ENCODE results near the gene UVRAG. TPM values are rescaled to one million over a fixed set of nuclear protein-coding genes. Genes with fewer than 3 reads are reported as not detected.
"Not testable (repeated sequence)": the region's sequence is repeated elsewhere in the genome, so short reads cannot be mapped to it uniquely, and the experiment has no call there.

Gene UVRAG
- total RNA-seq, 1 experiment from 2014 or later, result 52.7 TPM

DNA sequence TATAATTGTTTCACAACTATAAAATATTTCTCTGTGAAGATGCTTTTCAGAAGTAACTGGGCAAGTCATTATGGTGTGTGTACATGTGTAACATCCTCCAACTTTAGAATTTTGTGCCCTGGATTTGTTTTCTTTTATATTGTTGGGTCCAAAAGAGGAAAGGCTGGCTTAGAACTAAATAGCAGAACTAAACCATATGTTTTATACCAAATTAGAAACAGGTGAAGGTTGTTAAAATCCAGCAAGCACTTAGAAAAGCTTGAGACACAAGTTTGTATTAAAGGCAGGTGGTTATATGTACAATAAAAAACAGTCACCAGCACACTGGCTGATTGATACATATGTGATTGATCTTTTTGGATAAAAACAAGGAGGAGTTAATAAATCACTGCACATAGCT is 232.8 kb downstream of the UVRAG start:
- Histone ChIP-seq H3K9me3 (ENCODE audit: low read length) (peaks cover 10% of the 10 kb centered on the region), H3K9me2 (replicated peaks; ENCODE audit: insufficient read depth, low read length) (no peaks in the 10 kb centered on the region), H3K4me3 (ENCODE audit: low read length) (no peak overlapping the region), H3K27ac (ENCODE audit: low read length) (no peak overlapping the region), H4K20me1 (ENCODE audit: insufficient read depth, low read depth, low read length) (no peaks in the 10 kb centered on the region), H2AFZ (ENCODE audit: low read length) (no peak overlapping the region), H3K79me2 (ENCODE audit: low read length) (peaks cover 20% of the 10 kb centered on the region), H3K27me3 (ENCODE audit: low read length) (no peaks in the 10 kb centered on the region), H3K4me1 (ENCODE audit: low read length) (no peaks in the 10 kb centered on the region), H3K4me2 (ENCODE audit: low read depth, low read length, poor library complexity, severe bottlenecking) (no peak overlapping the region), H3K9ac (ENCODE audit: low read length) (no peak overlapping the region), H3K36me3 (ENCODE audit: insufficient read depth, low read length) (peaks cover 9% of the 10 kb centered on the region)
- no peak for DNase-seq

DNA sequence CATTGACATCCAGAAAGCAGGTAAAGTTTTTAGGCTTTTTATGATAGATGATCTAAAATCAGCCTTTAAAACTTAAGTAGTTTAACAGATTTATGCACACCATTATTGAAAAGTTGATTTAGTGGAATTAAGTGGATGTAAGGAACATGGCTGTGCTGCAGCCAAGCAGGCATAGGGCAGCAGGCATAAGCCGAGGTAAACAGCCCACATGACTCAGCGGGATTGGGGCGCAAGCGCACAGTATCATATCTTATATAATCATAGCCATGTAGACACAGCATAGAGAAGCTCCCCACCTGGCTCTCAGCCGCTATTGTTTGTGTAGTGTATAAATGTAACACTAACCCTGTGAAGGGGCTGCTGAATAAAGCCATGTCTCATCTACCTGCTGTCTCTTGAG is 233.8 kb downstream of the UVRAG start:
- no peaks in the 10 kb centered on the region for H3K9me2 ChIP-seq (replicated peaks; ENCODE audit: insufficient read depth, low read length)
- peaks cover 10% of the 10 kb centered on the region for H3K9me3 ChIP-seq (ENCODE audit: low read length)
- H3K9ac ChIP-seq (ENCODE audit: low read length), result no peak overlapping the region
- H3K4me1 ChIP-seq (ENCODE audit: low read length), result no peaks in the 10 kb centered on the region
- H4K20me1 ChIP-seq (ENCODE audit: insufficient read depth, low read depth, low read length), result no peaks in the 10 kb centered on the region
- H2AFZ ChIP-seq (ENCODE audit: low read length), result no peak overlapping the region
- no peak overlapping the region for H3K27ac ChIP-seq (ENCODE audit: low read length)
- DNase-seq, result peak; percentile 61
- peaks cover 20% of the 10 kb centered on the region for H3K79me2 ChIP-seq (ENCODE audit: low read length)
- H3K4me2 ChIP-seq (ENCODE audit: low read depth, low read length, poor library complexity, severe bottlenecking), result no peak overlapping the region
- H3K36me3 ChIP-seq (ENCODE audit: insufficient read depth, low read length), result peaks cover 9% of the 10 kb centered on the region
- no peaks in the 10 kb centered on the region for H3K27me3 ChIP-seq (ENCODE audit: low read length)
- H3K4me3 ChIP-seq (ENCODE audit: low read length), result no peak overlapping the region

- Histone ChIP-seq H3K4me3 (ENCODE audit: low read length) (no peak overlapping the region), H3K9me3 (ENCODE audit: low read length) (peaks cover 10% of the 10 kb centered on the region), H3K36me3 (ENCODE audit: insufficient read depth, low read length) (peaks cover 9% of the 10 kb centered on the region), H3K4me2 (ENCODE audit: low read depth, low read length, poor library complexity, severe bottlenecking) (no peak overlapping the region), H2AFZ (ENCODE audit: low read length) (no peak overlapping the region), H3K9ac (ENCODE audit: low read length) (no peak overlapping the region), H3K27ac (ENCODE audit: low read length) (no peak overlapping the region), H3K79me2 (ENCODE audit: low read length) (peaks cover 23% of the 10 kb centered on the region), H3K4me1 (ENCODE audit: low read length) (no peaks in the 10 kb centered on the region), H3K9me2 (replicated peaks; ENCODE audit: insufficient read depth, low read length) (no peaks in the 10 kb centered on the region), H4K20me1 (ENCODE audit: insufficient read depth, low read depth, low read length) (no peaks in the 10 kb centered on the region), H3K27me3 (ENCODE audit: low read length) (no peaks in the 10 kb centered on the region)
- DNase-seq, result no peak
These were observed 234.5 kb downstream of the UVRAG start for GRCh38 chr11:76049511-76049910.

DNA sequence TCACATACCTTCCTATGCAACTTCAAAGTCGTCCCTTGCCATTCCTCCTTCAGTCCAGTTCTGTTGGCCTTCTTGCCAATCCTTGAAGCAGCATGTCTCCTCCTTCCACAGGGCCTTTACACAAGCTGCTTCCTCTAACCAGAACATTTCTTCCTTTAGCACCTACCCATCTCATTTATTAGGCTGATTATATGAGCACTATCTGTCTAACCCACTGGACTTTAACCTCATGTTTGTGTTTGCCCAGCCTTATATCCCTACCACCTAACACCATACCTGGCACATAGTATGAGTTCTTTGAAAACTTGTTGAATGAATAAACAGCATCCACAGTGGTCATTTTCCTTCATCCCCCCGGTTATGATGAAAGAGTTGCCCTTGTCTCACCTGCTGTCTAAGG is 236.9 kb downstream of the UVRAG start:
- Histone ChIP-seq H3K27ac (ENCODE audit: low read length) (no peak overlapping the region), H3K9me3 (ENCODE audit: low read length) (peaks cover 10% of the 10 kb centered on the region), H2AFZ (ENCODE audit: low read length) (no peak overlapping the region), H4K20me1 (ENCODE audit: insufficient read depth, low read depth, low read length) (no peaks in the 10 kb centered on the region), H3K36me3 (ENCODE audit: insufficient read depth, low read length) (peaks cover 9% of the 10 kb centered on the region), H3K9ac (ENCODE audit: low read length) (no peak overlapping the region), H3K4me2 (ENCODE audit: low read depth, low read length, poor library complexity, severe bottlenecking) (no peak overlapping the region), H3K79me2 (ENCODE audit: low read length) (peaks cover 33% of the 10 kb centered on the region), H3K4me1 (ENCODE audit: low read length) (no peaks in the 10 kb centered on the region), H3K9me2 (replicated peaks; ENCODE audit: insufficient read depth, low read length) (no peaks in the 10 kb centered on the region), H3K27me3 (ENCODE audit: low read length) (no peaks in the 10 kb centered on the region), H3K4me3 (ENCODE audit: low read length) (no peak overlapping the region)
- no peak for DNase-seq

- Histone ChIP-seq H2AFZ (ENCODE audit: low read length) (no peak overlapping the region), H3K9me3 (ENCODE audit: low read length) (no peaks in the 10 kb centered on the region), H3K79me2 (ENCODE audit: low read length) (peaks cover 41% of the 10 kb centered on the region), H3K4me2 (ENCODE audit: low read depth, low read length, poor library complexity, severe bottlenecking) (no peak overlapping the region), H3K36me3 (ENCODE audit: insufficient read depth, low read length) (no peaks in the 10 kb centered on the region), H4K20me1 (ENCODE audit: insufficient read depth, low read depth, low read length) (no peaks in the 10 kb centered on the region), H3K9me2 (replicated peaks; ENCODE audit: insufficient read depth, low read length) (no peaks in the 10 kb centered on the region), H3K4me1 (ENCODE audit: low read length) (no peaks in the 10 kb centered on the region), H3K27me3 (ENCODE audit: low read length) (no peaks in the 10 kb centered on the region), H3K4me3 (ENCODE audit: low read length) (no peak overlapping the region), H3K27ac (ENCODE audit: low read length) (no peak overlapping the region), H3K9ac (ENCODE audit: low read length) (no peak overlapping the region)
- no peak for DNase-seq
These were observed 239.3 kb downstream of the UVRAG start for GRCh38 chr11:76054330-76054729.

- Histone ChIP-seq H3K4me3 (ENCODE audit: low read length) (no peak overlapping the region), H3K9ac (ENCODE audit: low read length) (no peak overlapping the region), H2AFZ (ENCODE audit: low read length) (no peak overlapping the region), H3K79me2 (ENCODE audit: low read length) (peaks cover 40% of the 10 kb centered on the region), H4K20me1 (ENCODE audit: insufficient read depth, low read depth, low read length) (no peaks in the 10 kb centered on the region), H3K9me3 (ENCODE audit: low read length) (no peaks in the 10 kb centered on the region), H3K36me3 (ENCODE audit: insufficient read depth, low read length) (no peaks in the 10 kb centered on the region), H3K4me2 (ENCODE audit: low read depth, low read length, poor library complexity, severe bottlenecking) (no peak overlapping the region), H3K9me2 (replicated peaks; ENCODE audit: insufficient read depth, low read length) (no peaks in the 10 kb centered on the region), H3K4me1 (ENCODE audit: low read length) (no peaks in the 10 kb centered on the region), H3K27ac (ENCODE audit: low read length) (no peak overlapping the region), H3K27me3 (ENCODE audit: low read length) (no peaks in the 10 kb centered on the region)
- DNase-seq, result no peak
These were observed 241.9 kb downstream of the UVRAG start for GRCh38 chr11:76056876-76057275.

GRCh38 chr11:76060475-76061036 is 245.5 kb downstream of the UVRAG start:
- peaks cover 33% of the 10 kb centered on the region for H3K79me2 ChIP-seq (ENCODE audit: low read length)
- H3K4me1 ChIP-seq (ENCODE audit: low read length); H2AFZ ChIP-seq (ENCODE audit: low read length); DNase-seq; H3K9me2 ChIP-seq (replicated peaks; ENCODE audit: insufficient read depth, low read length); H3K9ac ChIP-seq (ENCODE audit: low read length); H3K9me3 ChIP-seq (ENCODE audit: low read length); H3K4me2 ChIP-seq (ENCODE audit: low read depth, low read length, poor library complexity, severe bottlenecking); H3K4me3 ChIP-seq (ENCODE audit: low read length); H4K20me1 ChIP-seq (ENCODE audit: insufficient read depth, low read depth, low read length); H3K27me3 ChIP-seq (ENCODE audit: low read length); H3K27ac ChIP-seq (ENCODE audit: low read length); H3K36me3 ChIP-seq (ENCODE audit: insufficient read depth, low read length): not testable (repeated sequence)

DNA sequence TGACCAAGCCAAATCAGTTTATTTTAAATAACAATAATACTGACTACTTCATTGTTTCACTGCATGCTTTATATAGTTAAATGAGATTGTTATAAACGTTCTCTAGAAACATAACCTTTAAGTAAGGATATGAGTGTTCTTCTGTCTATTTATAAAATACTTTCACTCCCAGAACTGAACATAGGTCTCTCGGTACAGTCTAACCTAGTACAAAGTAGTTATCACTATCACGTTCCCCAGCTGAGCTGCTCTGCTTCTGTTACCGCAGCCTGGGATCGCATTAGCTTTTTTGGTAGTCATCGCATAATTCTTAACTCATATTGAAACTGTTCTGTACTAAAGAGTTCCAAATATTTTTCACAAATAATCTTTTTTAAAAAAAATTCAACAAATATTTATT is 247.7 kb downstream of the UVRAG start:
- H3K4me2 ChIP-seq (ENCODE audit: low read depth, low read length, poor library complexity, severe bottlenecking), result no peak overlapping the region
- no peaks in the 10 kb centered on the region for H3K9me2 ChIP-seq (replicated peaks; ENCODE audit: insufficient read depth, low read length)
- H3K79me2 ChIP-seq (ENCODE audit: low read length), result peaks cover 15% of the 10 kb centered on the region
- peaks cover 7% of the 10 kb centered on the region; the same call in 1 of the 2 replicates for H3K36me3 ChIP-seq (ENCODE audit: insufficient read depth, low read length)
- H3K4me3 ChIP-seq (ENCODE audit: low read length), result no peak overlapping the region
- H3K4me1 ChIP-seq (ENCODE audit: low read length), result no peaks in the 10 kb centered on the region
- no peaks in the 10 kb centered on the region for H3K9me3 ChIP-seq (ENCODE audit: low read length)
- H3K9ac ChIP-seq (ENCODE audit: low read length), result no peak overlapping the region
- no peak overlapping the region for H2AFZ ChIP-seq (ENCODE audit: low read length)
- no peak overlapping the region for H3K27ac ChIP-seq (ENCODE audit: low read length)
- no peaks in the 10 kb centered on the region for H4K20me1 ChIP-seq (ENCODE audit: insufficient read depth, low read depth, low read length)
- H3K27me3 ChIP-seq (ENCODE audit: low read length), result no peaks in the 10 kb centered on the region
- DNase-seq, result no peak

- Histone ChIP-seq H3K9me2 (replicated peaks; ENCODE audit: insufficient read depth, low read length) (no peaks in the 10 kb centered on the region), H4K20me1 (ENCODE audit: insufficient read depth, low read depth, low read length) (no peaks in the 10 kb centered on the region), H3K79me2 (ENCODE audit: low read length) (peaks cover 6% of the 10 kb centered on the region; the same call in 1 of the 2 replicates), H3K4me1 (ENCODE audit: low read length) (no peaks in the 10 kb centered on the region), H3K9ac (ENCODE audit: low read length) (no peak overlapping the region), H3K27ac (ENCODE audit: low read length) (no peak overlapping the region), H2AFZ (ENCODE audit: low read length) (no peak overlapping the region), H3K36me3 (ENCODE audit: insufficient read depth, low read length) (peaks cover 10% of the 10 kb centered on the region; the same call in 1 of the 2 replicates), H3K4me2 (ENCODE audit: low read depth, low read length, poor library complexity, severe bottlenecking) (no peak overlapping the region), H3K9me3 (ENCODE audit: low read length) (no peaks in the 10 kb centered on the region), H3K27me3 (ENCODE audit: low read length) (no peaks in the 10 kb centered on the region), H3K4me3 (ENCODE audit: low read length) (no peak overlapping the region)
- no peak for DNase-seq
These were observed 249.2 kb downstream of the UVRAG start for GRCh38 chr11:76064192-76064591.
